GM21737 (cell line): Measurements from ENCODE around the gene NAV2.

Experiments used
- ATAC-seq: cut with Tn5 transposase; IDR thresholded peaks from one replicate; pipeline ENCODE4 v1.9.1; 2021; ENCODE audit warnings: mild to moderate bottlenecking, moderate library complexity; ENCODE audit not compliant: unreplicated experiment

NAV2 gene

DNA sequence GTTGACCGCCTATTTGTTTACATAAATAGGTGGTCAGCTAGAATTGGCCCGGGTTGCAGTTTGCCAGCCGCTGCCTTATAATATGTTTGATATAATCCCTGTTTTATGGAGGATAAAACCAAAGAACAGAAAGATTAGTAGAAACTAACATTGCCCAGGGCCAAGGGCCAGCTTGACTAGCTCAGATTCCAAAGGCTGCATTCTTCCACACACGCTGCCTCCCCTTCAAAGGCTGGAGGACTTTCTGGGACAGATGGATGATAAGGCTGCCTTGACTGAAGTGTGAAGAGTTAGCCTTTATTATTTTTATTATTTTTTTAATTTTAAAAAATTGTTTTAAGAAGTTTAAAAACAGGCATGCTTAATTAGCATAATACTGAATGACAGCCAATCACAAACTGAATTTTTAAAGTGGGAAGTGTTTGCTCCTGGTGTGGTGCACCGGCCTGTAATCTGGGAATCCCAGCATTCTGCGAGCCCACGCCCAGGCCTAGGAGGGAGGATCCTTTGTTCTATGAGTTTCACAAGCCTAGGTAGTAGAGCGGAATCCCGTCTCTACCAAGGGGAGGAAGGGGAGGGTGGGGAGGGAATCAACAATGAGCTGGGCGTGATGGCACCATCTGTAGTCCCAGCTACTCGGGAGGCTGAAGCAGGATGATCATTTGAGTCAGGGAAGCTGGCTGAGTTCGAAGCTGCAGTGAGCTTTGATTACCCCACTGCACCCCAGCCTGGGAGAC, 114.9 kb downstream of the NAV2 start:
- ATAC-seq: no peak

DNA sequence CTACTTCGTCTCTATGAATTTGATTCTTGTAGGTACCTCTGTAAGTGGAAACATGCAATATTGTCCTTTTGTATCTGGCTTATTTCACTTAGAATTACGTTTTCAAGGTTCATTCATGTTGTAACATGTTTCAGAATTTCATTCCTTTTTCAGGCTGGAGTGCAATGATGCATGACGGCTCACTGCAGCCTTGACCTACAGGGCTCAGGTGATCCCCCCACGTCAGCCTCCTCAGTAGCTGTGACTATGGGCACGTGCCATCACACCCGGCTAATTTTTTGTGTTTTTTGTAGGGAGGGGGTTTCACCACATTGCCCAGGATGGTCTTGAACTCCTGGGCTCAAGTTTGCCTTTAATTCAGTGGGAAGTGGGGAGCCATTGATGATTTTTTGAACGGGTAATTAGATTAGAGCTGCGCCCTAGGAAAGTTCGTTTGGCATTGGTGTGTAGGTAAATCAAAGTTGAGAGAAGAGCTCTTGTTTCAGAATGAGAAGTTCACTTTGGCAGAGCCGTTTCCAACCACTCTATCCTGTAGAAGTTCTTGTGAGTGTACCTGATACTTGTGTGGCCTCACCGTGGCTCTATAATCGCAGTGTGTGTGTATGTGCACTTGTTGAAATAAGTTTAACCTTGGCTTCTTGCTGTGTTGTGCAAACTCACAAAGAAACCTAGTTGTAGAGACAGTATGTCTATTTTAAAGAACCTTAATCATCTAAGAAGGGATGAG, 115.9 kb downstream of the NAV2 start:
- no peak for ATAC-seq

DNA sequence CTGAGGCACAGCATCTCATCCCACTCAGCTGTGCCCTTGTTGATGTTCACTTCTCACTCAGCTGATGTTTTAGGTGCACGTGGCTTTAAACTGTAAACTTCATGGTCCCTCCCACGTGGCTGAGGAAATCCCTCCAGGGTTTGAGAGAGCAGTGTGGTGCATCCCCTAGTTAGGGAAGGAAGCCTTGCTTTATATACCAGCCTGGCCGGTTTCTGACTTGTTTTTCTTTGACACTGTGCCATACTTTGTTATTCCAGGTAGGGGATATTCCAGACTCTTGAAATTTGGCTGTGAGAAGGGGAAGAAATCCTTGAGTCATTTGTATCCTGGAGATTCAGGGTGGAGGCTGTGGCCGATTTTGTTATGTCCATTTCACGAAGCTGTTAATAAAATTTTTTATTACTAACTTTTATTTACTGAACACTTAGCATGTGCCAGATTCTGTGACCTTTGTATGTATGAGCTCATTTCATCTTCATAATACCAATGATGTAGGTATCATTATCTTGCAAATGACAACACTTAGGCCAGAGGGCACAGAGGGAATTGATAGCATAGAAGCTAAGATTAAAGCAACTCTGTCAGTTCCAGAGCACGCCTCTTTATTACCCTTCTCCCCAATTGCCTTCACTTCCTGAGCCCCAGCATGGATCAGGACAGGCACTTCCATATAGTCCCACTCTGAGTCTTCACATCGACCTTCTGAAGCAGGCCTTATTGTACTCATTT, 116.6 kb downstream of the NAV2 start:
- ATAC-seq: no peak

- no peak for ATAC-seq
Observed at GRCh38 chr11:19832086-19832750, 119.6 kb downstream of the NAV2 start.

GRCh38 chr11:19832901-19833300, 120.3 kb downstream of the NAV2 start:
- no peak for ATAC-seq

DNA sequence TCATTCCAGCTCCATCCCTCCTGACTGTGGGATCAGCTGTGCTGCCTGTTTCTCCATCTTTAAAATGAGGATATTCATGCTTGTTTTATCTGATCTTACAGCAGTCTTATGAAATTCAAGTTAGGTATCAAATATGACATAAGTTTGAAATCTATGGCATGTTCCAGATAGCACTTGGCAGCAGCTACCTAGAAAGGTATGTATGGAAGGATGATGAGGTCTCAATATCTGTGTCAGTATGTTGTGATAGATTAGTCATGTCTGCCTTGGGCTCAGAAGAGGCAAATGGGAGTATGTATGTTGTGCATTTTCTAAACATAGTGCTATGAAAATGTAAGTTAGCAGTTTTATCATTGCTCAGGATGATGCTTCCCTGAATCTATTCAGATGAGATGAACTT, 122.1 kb downstream of the NAV2 start:
- no peak for ATAC-seq

DNA sequence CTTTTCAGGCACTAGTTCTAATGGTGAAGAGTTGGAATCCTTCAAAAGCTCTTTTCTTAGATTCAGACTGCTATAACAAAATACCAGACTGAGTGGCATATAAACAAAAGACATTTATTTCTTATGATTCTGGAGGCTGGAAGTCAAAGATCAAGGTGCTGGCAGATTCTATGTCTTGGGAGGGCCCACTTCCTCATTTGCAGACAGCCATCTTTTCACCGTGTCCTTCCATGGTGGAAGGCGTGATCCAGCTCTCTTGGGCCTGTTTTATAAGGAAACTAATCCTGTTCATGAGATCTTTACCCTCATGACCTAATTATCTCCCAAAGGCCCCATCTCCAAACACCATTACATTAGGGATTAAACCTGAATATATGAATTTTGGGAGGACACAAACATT, 124.0 kb downstream of the NAV2 start:
- no peak for ATAC-seq

GRCh38 chr11:19838994-19839768, 126.5 kb downstream of the NAV2 start:
- no peak for ATAC-seq

DNA sequence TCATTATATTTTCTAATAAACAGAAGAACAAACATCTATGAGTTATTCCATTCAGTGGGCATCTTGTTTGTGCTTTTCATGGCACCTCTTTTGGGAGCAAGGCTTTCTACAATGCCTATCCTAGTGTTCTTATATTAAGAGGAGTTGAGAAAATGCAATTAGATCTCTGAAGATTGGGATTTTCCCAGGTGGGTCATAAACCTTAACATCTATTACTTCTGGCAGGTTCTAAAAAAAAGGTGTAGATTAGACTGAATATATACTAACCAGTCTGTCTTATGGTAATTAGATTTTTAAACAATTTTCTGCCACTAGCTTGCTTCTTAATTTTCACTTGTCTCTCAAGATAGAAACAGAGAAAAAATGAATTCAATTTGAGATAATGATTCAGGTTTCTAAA, 128.3 kb downstream of the NAV2 start:
- no peak for ATAC-seq

- ATAC-seq: no peak
Observed at GRCh38 chr11:19842505-19842904, 129.9 kb downstream of the NAV2 start.

- no peak for ATAC-seq
Observed at GRCh38 chr11:19843079-19843478, 130.4 kb downstream of the NAV2 start.

- ATAC-seq: no peak
Observed at GRCh38 chr11:19844012-19844411, 131.4 kb downstream of the NAV2 start.

DNA sequence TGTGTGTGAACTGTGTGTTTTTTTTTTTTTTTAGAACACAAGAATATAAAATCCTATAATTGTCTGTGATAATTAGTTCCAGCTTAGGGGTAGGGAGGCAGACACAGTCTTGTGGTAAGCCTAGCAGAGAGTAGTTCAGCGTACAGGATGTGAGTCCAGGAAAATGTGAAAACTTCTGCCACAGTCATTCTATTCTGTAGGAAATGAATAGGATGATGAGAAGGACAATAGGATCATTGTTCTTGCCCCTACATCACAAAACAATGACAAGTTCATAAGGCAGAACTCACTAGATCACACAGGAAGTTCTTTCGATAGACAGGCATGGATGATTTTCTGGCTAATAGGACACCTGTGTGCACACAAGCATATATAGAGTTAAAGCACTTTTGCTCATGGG, 132.2 kb downstream of the NAV2 start:
- no peak for ATAC-seq

DNA sequence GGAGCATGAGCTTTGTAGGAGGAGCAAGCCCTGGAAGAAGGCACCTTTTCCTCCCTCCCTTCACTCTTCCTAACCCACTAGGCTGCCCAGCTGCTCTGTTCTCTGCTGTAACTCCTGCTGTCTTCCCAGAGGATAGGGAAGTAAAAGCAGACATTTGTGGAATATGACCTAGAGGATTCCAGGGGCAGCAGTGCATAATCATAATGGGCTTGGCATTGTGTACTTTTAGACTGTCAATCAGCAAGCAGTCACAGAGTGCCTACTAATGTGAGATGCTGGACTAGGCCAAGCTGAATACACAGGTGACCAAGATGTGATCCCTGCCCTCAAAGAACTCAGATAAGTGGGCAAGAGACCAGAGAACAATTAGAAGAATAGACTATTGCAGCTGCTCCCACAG, 133.0 kb downstream of the NAV2 start:
- no peak for ATAC-seq

DNA sequence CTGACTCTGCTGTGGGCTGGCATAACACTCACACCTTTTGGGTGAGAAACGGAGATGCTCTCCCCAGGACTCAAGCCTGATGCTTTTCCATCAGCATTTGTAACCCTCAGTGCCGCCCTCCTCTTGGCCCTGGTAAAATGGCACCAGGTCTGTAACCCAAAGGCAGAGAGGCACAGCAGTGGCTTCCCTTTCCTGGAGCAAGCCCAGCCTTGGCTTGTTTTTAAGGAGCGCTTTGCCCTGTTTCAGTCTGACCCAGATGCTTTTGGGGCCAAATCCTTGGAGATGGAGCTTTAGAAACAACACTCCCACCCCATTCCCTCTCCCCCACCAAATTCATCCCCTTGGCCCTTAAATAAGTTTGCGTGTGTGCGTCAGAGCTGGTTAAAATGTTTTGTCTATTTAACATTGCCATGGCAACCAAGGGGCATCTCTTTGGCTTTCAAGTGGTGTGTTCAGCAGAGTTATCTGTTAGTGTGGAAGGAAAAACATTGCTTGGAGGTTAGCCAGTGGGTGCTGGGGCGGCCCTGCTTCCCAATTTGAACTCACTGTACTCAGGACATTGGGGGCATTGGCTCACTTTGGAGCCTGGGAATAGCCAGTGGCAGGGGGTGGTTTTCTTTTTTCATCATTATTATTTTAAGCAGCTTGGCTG, 134.1 kb downstream of the NAV2 start:
- ATAC-seq: no peak

- ATAC-seq: no peak
Observed at GRCh38 chr11:19848219-19848618, 135.6 kb downstream of the NAV2 start.

- ATAC-seq: no peak
Observed at GRCh38 chr11:19849107-19849789, 136.6 kb downstream of the NAV2 start.

GRCh38 chr11:19849947-19850593, 137.4 kb downstream of the NAV2 start:
- ATAC-seq: no peak

DNA sequence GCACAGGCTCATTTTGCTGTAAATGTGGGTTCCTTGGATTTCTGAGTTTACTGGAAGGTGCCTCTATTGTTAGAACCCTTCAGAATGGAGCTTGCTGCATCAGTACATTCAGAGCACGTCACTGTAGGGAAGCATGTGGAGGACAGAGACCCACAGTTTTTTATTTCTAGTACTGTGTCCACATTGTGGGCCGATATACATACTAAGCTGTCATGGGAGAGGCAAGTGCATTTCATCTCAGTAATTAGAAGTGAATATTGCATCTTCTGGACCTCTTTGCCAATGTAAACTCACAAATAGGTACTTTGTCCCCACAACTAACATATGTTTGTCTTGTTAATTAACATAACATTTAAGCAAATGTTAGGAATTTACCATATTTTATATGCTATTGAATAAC, 139.7 kb downstream of the NAV2 start:
- ATAC-seq: no peak
